DOHH2 (cell line): ENCODE data around the gene WIPF2.

Experiments
- EZH2phosphoT487 ChIP-seq: fragments of 200-600 bp; sonication (generic); IDR thresholded peaks from 2 replicates; pipeline ENCODE4 v1.6.1; 2017; ENCODE audit warnings: borderline replicate concordance, mild to moderate bottlenecking, antibody characterized with exemption, low read length, moderate library complexity, mixed read lengths
- TF ChIP-seq, protein P1 (sequence below): fragments of 200-600 bp; sonication (generic); IDR thresholded peaks from one replicate; pipeline ENCODE4 v1.5.1; 2014; ENCODE audit warnings: antibody characterized with exemption, mild to moderate bottlenecking, low read depth, low read length; ENCODE audit not compliant: poor library complexity, severe bottlenecking

DNA sequence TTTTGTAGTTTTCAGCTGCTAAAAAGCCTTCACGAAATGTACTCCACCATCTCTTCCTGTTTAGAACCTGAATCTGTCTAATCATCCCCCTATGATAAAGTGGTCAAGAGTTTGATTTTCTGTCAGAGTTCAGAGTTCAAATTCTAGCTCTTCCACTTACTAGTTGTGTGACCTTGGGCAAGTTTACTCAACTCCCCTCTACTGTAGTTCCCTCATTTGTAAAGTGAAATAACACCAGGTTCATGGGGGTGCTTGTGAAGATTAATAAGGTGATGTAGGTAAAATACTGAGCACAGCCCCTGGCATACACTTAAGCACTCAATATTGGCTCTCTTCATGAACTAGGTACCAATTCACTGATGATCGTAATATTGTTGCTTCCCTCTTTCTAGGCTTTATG, 67.4 kb downstream of the WIPF2 start:
- TF ChIP-seq, protein P1, sequence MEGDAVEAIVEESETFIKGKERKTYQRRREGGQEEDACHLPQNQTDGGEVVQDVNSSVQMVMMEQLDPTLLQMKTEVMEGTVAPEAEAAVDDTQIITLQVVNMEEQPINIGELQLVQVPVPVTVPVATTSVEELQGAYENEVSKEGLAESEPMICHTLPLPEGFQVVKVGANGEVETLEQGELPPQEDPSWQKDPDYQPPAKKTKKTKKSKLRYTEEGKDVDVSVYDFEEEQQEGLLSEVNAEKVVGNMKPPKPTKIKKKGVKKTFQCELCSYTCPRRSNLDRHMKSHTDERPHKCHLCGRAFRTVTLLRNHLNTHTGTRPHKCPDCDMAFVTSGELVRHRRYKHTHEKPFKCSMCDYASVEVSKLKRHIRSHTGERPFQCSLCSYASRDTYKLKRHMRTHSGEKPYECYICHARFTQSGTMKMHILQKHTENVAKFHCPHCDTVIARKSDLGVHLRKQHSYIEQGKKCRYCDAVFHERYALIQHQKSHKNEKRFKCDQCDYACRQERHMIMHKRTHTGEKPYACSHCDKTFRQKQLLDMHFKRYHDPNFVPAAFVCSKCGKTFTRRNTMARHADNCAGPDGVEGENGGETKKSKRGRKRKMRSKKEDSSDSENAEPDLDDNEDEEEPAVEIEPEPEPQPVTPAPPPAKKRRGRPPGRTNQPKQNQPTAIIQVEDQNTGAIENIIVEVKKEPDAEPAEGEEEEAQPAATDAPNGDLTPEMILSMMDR = no peak
- no peak for TF ChIP-seq EZH2phosphoT487
